Lower leg skin (tissue), 4 donors: ENCODE results near the gene SLC13A2. TPM values are rescaled to one million over a fixed set of nuclear protein-coding genes. Genes with fewer than 3 reads are reported as not detected.

Experiments used
- DNase-seq, 2 donors: peaks; one replicate each; pipeline ENCODE4 v3.0.0-alpha.2; 2019; ENCODE audit warnings: low spot score in 2 of 2
- H3K4me3 ChIP-seq: fragments of 200-600 bp; sonication (generic); 2 replicates; pipeline ENCODE4 v1.5.1; 2017; ENCODE audit warnings: mild to moderate bottlenecking, low read depth; ENCODE audit not compliant: poor library complexity, severe bottlenecking
- POLR2A ChIP-seq, 2 donors: fragments of 450-650 bp; IDR thresholded peaks; one replicate each; pipeline ENCODE4 v1.6.1; 2016 to 2017; ENCODE audit warnings: antibody characterized with exemption in 2 of 2, mild to moderate bottlenecking in 1 of 2, moderate library complexity in 1 of 2
- WGBS, 2 donors: methylation state at CpG; one replicate each; pipeline ENCODE4 v1.1.5; 2018; 5-methylcytosine and 5-hydroxymethylcytosine counted together
- intact Hi-C: fragments of 100-400 bp; cut with DNase I; formaldehyde crosslinking; loops from one replicate; pipeline ENCODE4 v1.15.0; 2023; ENCODE audit warnings: low total_unique reads
- total RNA-seq, 4 donors: library from RNA; depleted of rRNA; stranded (reverse); fragments of >200 nt; gene quantifications; one replicate each; pipeline ENCODE4 v1.1.0, GENCODE V29; 2016
- TF ChIP-seq, protein P1 (sequence below), 3 donors: fragments of 450-650 bp; IDR thresholded peaks; one replicate each; pipeline ENCODE4 v1.5.1; 2016; ENCODE audit warnings: antibody characterized with exemption in 3 of 3, mild to moderate bottlenecking in 3 of 3, moderate library complexity in 2 of 3

SLC13A2 gene
- total RNA-seq, 4 donors from 2014 or later: 1.2 to 13.2 (median 9.8) TPM

DNA sequence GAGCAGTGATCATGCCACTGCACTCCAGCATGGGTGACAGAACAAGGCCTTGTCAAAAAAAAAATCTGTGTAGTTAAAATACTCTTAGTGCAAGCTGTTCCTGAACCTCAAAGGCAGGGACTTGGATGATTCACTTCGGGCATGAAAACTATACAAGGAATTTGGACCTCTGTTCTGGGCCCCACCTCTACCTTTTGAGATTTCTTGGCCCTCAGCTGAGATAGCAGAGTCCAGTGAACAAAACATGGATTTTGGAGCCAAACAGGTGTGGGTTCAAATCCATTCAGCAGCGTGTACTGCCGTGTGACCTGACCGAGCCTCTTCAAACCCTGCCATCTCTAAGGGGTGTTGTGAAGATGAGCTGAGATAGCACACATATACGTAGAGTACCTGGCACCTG is 6.8 kb downstream of the SLC13A2 start:
- 57 to 63% methylated on average over 5 of the region's 5 CpGs for WGBS, 2 donors
- no peak for DNase-seq
- H3K4me3 ChIP-seq: no peak overlapping the region
- TF ChIP-seq POLR2A (IDR thresholded peaks at IDR 0.05): no peak
- TF ChIP-seq, protein P1, sequence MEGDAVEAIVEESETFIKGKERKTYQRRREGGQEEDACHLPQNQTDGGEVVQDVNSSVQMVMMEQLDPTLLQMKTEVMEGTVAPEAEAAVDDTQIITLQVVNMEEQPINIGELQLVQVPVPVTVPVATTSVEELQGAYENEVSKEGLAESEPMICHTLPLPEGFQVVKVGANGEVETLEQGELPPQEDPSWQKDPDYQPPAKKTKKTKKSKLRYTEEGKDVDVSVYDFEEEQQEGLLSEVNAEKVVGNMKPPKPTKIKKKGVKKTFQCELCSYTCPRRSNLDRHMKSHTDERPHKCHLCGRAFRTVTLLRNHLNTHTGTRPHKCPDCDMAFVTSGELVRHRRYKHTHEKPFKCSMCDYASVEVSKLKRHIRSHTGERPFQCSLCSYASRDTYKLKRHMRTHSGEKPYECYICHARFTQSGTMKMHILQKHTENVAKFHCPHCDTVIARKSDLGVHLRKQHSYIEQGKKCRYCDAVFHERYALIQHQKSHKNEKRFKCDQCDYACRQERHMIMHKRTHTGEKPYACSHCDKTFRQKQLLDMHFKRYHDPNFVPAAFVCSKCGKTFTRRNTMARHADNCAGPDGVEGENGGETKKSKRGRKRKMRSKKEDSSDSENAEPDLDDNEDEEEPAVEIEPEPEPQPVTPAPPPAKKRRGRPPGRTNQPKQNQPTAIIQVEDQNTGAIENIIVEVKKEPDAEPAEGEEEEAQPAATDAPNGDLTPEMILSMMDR (IDR thresholded peaks at IDR 0.05): no peak
- intact Hi-C loops: no loop called here

DNA sequence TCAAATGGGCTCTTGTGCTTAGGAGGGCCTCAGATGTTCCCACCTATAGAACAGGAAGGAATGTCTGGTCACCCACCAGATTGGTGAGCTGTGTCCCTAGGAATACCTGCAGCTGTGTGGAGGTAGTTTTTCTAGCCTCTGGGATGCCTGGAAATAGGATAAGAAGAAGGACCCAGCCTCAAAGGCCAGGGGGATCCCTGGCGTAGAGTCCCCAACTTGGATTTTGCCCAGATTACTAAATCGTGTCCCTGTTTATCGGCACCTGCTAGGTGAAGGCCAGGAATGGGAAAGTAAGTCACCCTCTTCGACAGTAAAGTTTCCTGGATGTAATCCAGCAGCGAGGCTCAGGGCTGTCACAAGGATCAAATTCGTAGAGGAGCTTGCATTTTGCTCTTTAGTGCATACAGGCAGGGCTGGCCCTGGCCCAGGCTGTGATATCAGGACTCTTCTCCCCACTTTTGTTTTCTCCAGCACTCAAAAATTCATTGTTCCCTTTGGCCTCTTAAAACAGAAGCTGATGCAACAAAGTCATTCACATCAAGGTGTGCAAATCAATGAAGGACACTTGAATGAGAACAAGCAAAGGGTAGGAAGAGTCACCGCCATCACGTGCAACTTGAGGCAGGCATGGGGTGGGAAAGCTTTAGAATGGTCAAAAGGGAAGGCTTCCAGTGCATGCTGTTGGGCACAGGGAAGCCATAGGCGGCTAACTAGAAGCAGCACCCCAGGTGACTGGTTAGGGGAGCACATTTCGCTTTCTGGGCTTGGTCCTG is 7.5 kb downstream of the SLC13A2 start:
- TF ChIP-seq, protein P1 (IDR thresholded peaks at IDR 0.05): no peak
- TF ChIP-seq POLR2A (IDR thresholded peaks at IDR 0.05): no peak
- intact Hi-C loops: no loop called here
- 65 to 67% methylated on average over 10 of the region's 10 CpGs for WGBS, 2 donors
- no peak overlapping the region for H3K4me3 ChIP-seq
- no peak for DNase-seq

DNA sequence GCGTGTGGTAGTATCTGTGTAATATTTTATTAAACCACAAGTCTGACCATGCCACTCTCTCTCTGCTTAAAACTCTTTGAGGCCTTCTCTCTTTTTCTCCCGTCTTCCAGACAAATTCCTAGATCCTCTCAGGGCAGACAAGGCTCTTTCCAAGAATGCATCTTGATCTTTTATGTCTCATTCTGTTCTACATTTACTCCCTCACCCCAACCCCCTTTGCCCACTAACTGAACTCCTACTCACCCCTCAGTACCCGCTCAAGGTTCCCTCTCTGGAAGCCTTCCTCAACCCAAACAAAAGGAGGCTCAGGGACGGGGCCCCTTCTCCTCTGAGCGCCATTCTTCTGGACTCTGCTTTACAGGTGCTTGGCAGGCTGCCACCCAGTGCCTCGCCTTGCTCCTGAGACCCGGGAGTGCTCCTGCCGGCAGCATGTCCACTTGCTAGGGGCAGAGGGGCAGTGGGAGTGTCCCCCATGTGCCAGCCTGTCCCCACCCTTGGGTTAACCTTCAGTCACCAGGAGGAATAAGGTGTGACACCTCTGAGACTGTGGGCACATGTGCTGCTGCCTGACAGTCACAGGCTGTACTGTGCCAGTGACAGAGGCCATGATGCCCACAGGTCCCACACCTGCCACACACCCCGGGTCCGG is 9.2 kb downstream of the SLC13A2 start:
- intact Hi-C loops: no loop called here
- no peak for DNase-seq
- no peak overlapping the region for H3K4me3 ChIP-seq
- TF ChIP-seq POLR2A (IDR thresholded peaks at IDR 0.05): no peak
- TF ChIP-seq, protein P1 (IDR thresholded peaks at IDR 0.05): no peak
- 68% methylated on average over 10 of the region's 10 CpGs for WGBS, 2 donors

DNA sequence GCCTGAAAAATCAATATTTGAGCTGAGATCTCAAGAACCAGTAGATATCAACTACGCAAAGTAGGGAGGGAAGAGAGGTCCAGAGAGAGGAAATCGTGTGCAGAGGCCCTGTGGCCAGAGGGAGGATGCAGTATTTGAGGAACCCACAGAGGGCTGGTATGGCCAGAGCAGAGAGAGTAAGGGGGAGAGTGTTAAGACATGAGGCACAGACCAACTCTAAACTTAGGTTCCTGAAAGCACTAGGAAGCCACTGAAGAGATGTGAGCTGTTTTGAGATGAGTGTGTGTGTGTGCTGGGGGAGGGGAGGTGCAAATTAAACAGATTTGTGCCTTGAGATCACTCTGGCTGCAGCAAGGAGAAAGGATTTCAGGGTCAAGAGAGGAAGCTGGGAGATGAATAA is 10.9 kb downstream of the SLC13A2 start:
- intact Hi-C loops: no loop called here
- WGBS, 2 donors: 57 to 66% methylated on average over 2 of the region's 2 CpGs
- DNase-seq: no peak
- TF ChIP-seq POLR2A (IDR thresholded peaks at IDR 0.05): no peak
- TF ChIP-seq, protein P1 (IDR thresholded peaks at IDR 0.05): no peak
- H3K4me3 ChIP-seq: no peak overlapping the region

DNA sequence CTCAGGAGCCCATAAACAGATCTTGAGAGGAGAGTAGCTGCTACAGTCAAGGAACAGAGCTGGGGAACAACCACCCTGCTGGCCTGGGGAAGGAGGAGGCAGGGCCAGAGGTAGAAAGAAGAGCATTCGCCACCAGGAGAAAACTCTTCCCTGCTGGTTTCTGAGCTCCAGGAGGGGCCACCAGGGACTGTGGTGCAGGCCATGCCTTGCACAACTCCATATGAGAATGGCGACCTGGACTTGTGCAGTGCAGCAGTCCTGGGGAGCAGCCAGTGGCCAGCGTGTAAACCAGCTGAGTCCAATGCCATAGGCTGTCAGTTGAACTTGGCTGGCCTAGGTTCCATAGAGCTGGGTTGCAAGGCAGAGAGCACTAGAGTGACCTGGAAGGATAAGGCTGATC is 11.6 kb downstream of the SLC13A2 start:
- intact Hi-C loops: no loop called here
- DNase-seq: no peak
- 74 to 82% methylated on average over 3 of the region's 3 CpGs for WGBS, 2 donors
- no peak overlapping the region for H3K4me3 ChIP-seq
- no peak for TF ChIP-seq POLR2A (IDR thresholded peaks at IDR 0.05)
- TF ChIP-seq, protein P1 (IDR thresholded peaks at IDR 0.05): no peak
